ENCODE measurements around the gene SERGEF. TPM values are rescaled to one million over a fixed set of nuclear protein-coding genes. Genes with fewer than 3 reads are reported as not detected.

The SERGEF gene
- total RNA-seq (10 to 100 TPM; 25.4 to 26.1 TPM), polyA plus RNA-seq (ENCODE audit: insufficient read length in 6 of 6) (10 to 100 TPM; 16.2 to 21.4 (median 18.9) TPM)
- long read RNA-seq, donor 1, partial matches to known transcripts = 0 of 3 reads
- long read RNA-seq, donor 1, other reads (novel, unspliced or antisense) = 0 of 3 reads
- long read RNA-seq, donor 2, partial matches to known transcripts = 0 of 3 reads
- long read RNA-seq, donor 2, other reads (novel, unspliced or antisense) = 0 of 3 reads
- long read RNA-seq, donor 3, partial matches to known transcripts = 0 of 4 reads
- long read RNA-seq, donor 3, other reads (novel, unspliced or antisense) = 0 of 4 reads
- long read RNA-seq, donor 4, transcript SERGEF-208 (10 exons, 1,264 nt) = major isoform, 5 of 18 reads
- long read RNA-seq, donor 4, partial matches to known transcripts = 1 of 18 reads
- long read RNA-seq, donor 4, other reads (novel, unspliced or antisense) = 9 of 18 reads
- long read RNA-seq, donor 5, partial matches to known transcripts = 0 of 1 reads
- long read RNA-seq, donor 5, other reads (novel, unspliced or antisense) = 0 of 1 reads
- long read RNA-seq, donor 6, partial matches to known transcripts = 0 of 2 reads
- long read RNA-seq, donor 6, other reads (novel, unspliced or antisense) = 0 of 2 reads
- long read RNA-seq, donor 7, partial matches to known transcripts = 0 of 2 reads
- long read RNA-seq, donor 7, other reads (novel, unspliced or antisense) = 0 of 2 reads
- long read RNA-seq, donor 8, partial matches to known transcripts = 0 of 4 reads
- long read RNA-seq, donor 8, other reads (novel, unspliced or antisense) = 0 of 4 reads
- long read RNA-seq, donor 9 = 0 reads
- long read RNA-seq, donor 10, transcript SERGEF-201 (11 exons, 1,566 nt) = major isoform, 8 of 35 reads
- long read RNA-seq, donor 10, transcript SERGEF-208 (10 exons, 1,264 nt) = minor isoform, 6 of 35 reads
- long read RNA-seq, donor 10, partial matches to known transcripts = 2 of 35 reads
- long read RNA-seq, donor 10, other reads (novel, unspliced or antisense) = 19 of 35 reads
- long read RNA-seq, donor 11, partial matches to known transcripts = 0 of 3 reads
- long read RNA-seq, donor 11, other reads (novel, unspliced or antisense) = 0 of 3 reads
- long read RNA-seq, donor 12 = 0 reads

DNA sequence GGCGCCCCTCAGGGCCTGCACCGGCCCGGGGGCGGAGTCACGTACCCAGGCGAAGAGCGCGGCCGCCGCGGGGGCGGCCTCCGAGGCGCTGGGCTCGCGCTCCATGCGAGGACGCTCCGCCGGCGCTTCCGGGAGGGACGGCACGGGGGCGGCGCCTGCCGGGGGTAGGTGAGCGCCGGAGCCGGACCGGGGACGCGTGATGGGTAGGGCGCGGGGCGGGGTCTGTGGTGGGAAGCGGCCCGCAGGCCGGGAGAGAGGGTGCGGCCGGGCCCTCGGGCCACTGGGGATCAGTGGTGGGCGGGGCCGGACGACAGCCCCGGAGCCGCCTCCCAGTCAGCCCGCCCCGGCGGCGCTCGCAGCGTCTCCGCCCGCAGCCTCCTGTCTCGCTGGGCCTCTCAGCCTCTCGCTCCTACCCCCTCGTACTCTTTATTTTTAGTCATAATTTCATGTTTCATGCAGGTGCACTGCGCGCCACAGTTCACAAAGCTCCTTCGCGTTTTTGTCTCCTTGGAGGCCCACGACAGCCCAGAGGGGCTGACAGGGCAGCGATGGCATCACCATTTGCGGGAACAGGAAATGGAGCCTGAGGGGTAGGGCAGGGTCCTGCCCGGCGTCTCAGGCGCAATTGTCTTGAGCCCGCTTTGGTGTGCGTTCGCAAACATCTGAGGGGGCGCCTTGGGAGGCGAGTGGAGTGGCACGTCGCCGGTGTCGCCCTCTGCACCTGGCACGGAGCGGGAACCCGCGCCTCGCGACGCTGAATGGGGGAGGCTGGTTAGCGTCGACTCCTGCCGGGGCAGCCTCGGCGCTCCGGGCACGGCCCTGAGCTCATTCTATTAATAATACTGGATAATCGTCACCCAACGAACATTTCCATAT, at the start of gene SERGEF:
TSS of gene SERGEF (minus strand) at position 142 of the 876 bp plus-strand sequence. CDS start at position 105, 37 bp downstream.
- peak in 1 of 2 donors; percentile 46 for TF ChIP-seq CTCF (IDR thresholded peaks at IDR 0.05)
- H3K27ac ChIP-seq = peak within 1 kb of the TSS; percentile 74 to 86
- H3K9me3 ChIP-seq = no peaks in the 10 kb centered on the region
- peak; percentile 67 to 100 (median 93) for DNase-seq
- H3K36me3 ChIP-seq = no peaks in the 10 kb centered on the region
- ATAC-seq = peak; percentile 99
- intact Hi-C loops (cut with DNase I) = loop anchor here in 1 of 2 donors (10.0 kb wide), 1 partner anchor 92 kb away; the partner anchor contains the start of gene SAAL1
- peaks cover 0 to 15% of the 10 kb centered on the region in 2 donors for H3K4me1 ChIP-seq
- H3K27me3 ChIP-seq = no peaks in the 10 kb centered on the region
- peak within 1 kb of the TSS; percentile 69 for H3K4me3 ChIP-seq

DNA sequence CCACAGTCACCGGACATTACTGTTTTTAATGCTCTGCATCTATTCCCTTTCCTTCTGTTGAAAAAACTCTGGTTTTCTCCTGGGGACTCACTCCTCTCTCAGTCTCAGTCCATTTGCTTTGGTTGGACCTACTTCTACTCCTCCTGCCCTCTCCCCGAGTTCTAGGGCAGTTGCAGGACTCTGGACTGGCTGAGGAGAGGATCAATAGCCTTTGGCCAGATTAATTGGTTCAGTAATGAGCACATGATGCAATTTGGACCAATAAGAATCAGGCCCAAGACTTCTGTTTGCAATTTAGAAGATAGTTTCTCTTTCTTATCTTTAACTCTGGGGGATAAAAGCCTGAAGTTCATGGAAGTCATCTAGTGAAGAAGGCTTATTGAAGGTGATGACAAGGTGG, 48.5 kb upstream of the SERGEF start:
- no peak for TF ChIP-seq CTCF (IDR thresholded peaks at IDR 0.05)
- no peaks in the 10 kb centered on the region for H3K4me1 ChIP-seq
- H3K4me3 ChIP-seq = no peak overlapping the region
- no peaks in the 10 kb centered on the region for H3K27me3 ChIP-seq
- no peak for ATAC-seq
- intact Hi-C loops (cut with DNase I) = no loop called here
- H3K36me3 ChIP-seq = no peaks in the 10 kb centered on the region
- no peaks in the 10 kb centered on the region for H3K9me3 ChIP-seq
- no peak for DNase-seq
- H3K27ac ChIP-seq = no peak overlapping the region

DNA sequence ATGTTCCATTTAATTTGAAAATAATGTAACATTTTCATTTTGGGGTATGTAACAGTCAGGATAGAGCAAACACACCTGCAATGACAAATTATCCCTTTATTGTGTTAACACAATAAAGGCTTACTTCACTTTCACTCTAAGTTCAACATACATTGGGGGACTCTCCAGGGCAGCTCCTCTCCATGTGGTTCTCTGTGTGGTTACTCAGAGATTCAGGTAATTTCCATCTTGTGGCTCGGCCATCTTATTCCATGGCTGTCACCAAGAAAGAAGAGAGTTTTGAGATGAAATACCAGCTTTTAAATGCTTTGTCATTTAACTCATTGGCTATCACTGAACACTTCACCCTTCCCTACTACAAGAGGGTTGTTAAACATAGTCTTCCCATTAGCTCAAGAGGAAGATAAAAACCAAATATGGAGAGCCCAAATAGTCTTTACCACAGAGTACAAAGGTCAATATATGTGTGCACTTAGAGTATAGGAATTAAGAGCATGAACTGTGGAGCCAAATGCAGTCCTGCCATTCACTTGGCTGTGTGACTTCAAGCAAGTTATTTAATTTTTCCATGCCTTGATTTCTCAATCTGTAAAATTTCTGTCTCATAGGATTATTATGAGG, 43.8 kb upstream of the SERGEF start:
- intact Hi-C loops (cut with DNase I) = no loop called here
- H3K9me3 ChIP-seq = no peaks in the 10 kb centered on the region
- DNase-seq = no peak
- no peaks in the 10 kb centered on the region for H3K4me1 ChIP-seq
- no peaks in the 10 kb centered on the region for H3K27me3 ChIP-seq
- H3K4me3 ChIP-seq = no peak overlapping the region
- H3K36me3 ChIP-seq = no peaks in the 10 kb centered on the region
- no peak for TF ChIP-seq CTCF (IDR thresholded peaks at IDR 0.05)
- H3K27ac ChIP-seq = no peak overlapping the region
- no peak for ATAC-seq

DNA sequence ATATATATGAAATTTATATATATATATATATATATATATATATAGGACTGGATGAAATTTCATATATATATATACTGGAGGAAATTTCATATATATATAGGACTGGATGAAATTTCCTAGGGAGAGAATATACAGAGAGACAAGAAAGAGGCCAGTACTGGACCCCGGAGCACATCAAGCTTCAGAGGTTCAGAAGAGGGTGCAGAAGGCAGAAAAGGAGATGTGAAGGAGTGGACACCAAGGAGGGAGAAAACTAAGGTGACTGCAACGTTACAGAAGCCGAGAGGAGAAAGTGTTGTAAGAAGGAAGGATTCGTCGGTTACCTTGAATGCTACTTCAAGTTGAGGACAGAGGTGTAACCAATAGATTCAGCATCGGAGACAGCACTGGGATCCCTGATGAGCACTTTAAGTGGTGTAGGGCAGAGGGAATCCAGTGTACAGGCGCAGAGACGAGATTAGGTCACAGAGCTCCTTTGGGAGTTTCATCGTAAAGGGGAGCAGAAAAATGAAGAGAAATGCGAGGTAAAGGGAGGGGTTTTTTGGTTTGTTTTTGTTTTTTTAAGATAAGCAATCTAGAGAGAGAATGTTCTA, 41.8 kb upstream of the SERGEF start:
- ATAC-seq (no peak), DNase-seq (no peak)
- no peak for TF ChIP-seq CTCF (IDR thresholded peaks at IDR 0.05)
- H3K36me3 ChIP-seq = no peaks in the 10 kb centered on the region
- no peaks in the 10 kb centered on the region for H3K9me3 ChIP-seq
- intact Hi-C loops (cut with DNase I) = no loop called here
- H3K27ac ChIP-seq = no peak overlapping the region
- H3K4me3 ChIP-seq = no peak overlapping the region
- H3K27me3 ChIP-seq = no peaks in the 10 kb centered on the region
- H3K4me1 ChIP-seq = no peaks in the 10 kb centered on the region

Measured in left lung (tissue), 14 donors.